Caco-2 (cell line): ENCODE data around the gene DOCK3. TPM values are rescaled to one million over a fixed set of nuclear protein-coding genes. Genes with fewer than 3 reads are reported as not detected.

Experiments used
- BruUV-seq: library from RNA; stranded (reverse); fragments of 400-500 nt; replicated peaks from 2 replicates; lab custom pipeline; 2021; lab: Mats Ljungman, UMichigan
- CTCF ChIA-PET: fragments of 300-600 bp; sonication (Branson Sonifier 250); formaldehyde crosslinking; loops from one replicate; lab custom pipeline; 2022; ENCODE audit warnings: antibody characterized with exemption; lab: Charles Lee
- POLR2A ChIA-PET: fragments of 300-600 bp; sonication (Branson Sonifier 250); formaldehyde crosslinking; loops from one replicate; lab custom pipeline; 2022; ENCODE audit warnings: antibody characterized with exemption; lab: Charles Lee
- DNase-seq, 2 experiments: peaks; one replicate each; pipeline versions ENCODE4 v3.0.0 to v3.0.0-alpha.2; 2020 to 2022
- H3K27me3 ChIP-seq: replicated peaks from 2 replicates; pipeline ENCODE4 v1.6.0; 2011; ENCODE audit warnings: low read length; ENCODE audit not compliant: control insufficient read depth, insufficient read depth
- H3K36me3 ChIP-seq: 2 replicates; pipeline ENCODE4 v1.5.1; 2011; ENCODE audit warnings: low read length; ENCODE audit not compliant: control insufficient read depth, insufficient read depth
- H3K4me1 ChIP-seq: fragments of 250-450 bp; sonication (Bioruptor Pico); 2 replicates; pipeline ENCODE4 v1.5.1; 2020; ENCODE audit warnings: mild to moderate bottlenecking
- H3K4me3 ChIP-seq: 2 replicates; pipeline ENCODE4 v1.5.1; 2011; ENCODE audit warnings: low read depth, mild to moderate bottlenecking, control low read depth, low read length
- H3K9me3 ChIP-seq: fragments of 250-450 bp; sonication (Bioruptor Pico); 2 replicates; pipeline ENCODE4 v1.5.1; 2020; ENCODE audit warnings: mild to moderate bottlenecking, moderate library complexity
- H3K27ac Mint-ChIP-seq: one replicate; pipeline ENCODE4 v1.8.0; 2022; ENCODE audit warnings: mixed read lengths; ENCODE audit not compliant: unreplicated experiment
- H3K27me3 Mint-ChIP-seq: one replicate; pipeline ENCODE4 v1.8.0; 2022; ENCODE audit warnings: mixed read lengths; ENCODE audit not compliant: insufficient read depth, unreplicated experiment
- H3K36me3 Mint-ChIP-seq: one replicate; pipeline ENCODE4 v1.8.0; 2022; ENCODE audit warnings: mild to moderate bottlenecking, mixed read lengths; ENCODE audit not compliant: insufficient read depth, unreplicated experiment
- H3K4me1 Mint-ChIP-seq: one replicate; pipeline ENCODE4 v1.8.0; 2022; ENCODE audit warnings: low read depth, mixed read lengths; ENCODE audit not compliant: unreplicated experiment
- H3K4me3 Mint-ChIP-seq: one replicate; pipeline ENCODE4 v1.8.0; 2022; ENCODE audit warnings: mild to moderate bottlenecking, moderate library complexity, mixed read lengths; ENCODE audit not compliant: unreplicated experiment
- H3K9me3 Mint-ChIP-seq: one replicate; pipeline ENCODE4 v1.8.0; 2022; ENCODE audit warnings: mixed read lengths; ENCODE audit not compliant: unreplicated experiment
- CTCF ChIP-seq, 2 experiments: fragments of 200-600 bp in 1 of 2; IDR thresholded peaks; 1 replicate in 1 of 2; 2 replicates in 1 of 2; pipeline versions ENCODE4 v1.5.1 to v1.8.0; 2011 to 2022; ENCODE audit warnings: antibody characterized with exemption in 1 of 2, control low read depth in 1 of 2, inconsistent platforms in 1 of 2, low read depth in 1 of 2, low read length in 1 of 2, mild to moderate bottlenecking in 1 of 2, moderate library complexity in 1 of 2; ENCODE audit not compliant: insufficient read depth in 1 of 2, severe bottlenecking in 1 of 2, unreplicated experiment in 1 of 2
- intact Hi-C: fragments of 100-400 bp; cut with micrococcal nuclease; formaldehyde crosslinking; loops from one replicate; pipeline ENCODE4 v1.10.0; 2022; ENCODE audit not compliant: unreplicated experiment
- total RNA-seq: library from RNA; stranded (reverse); gene quantifications from 2 replicates; pipeline ENCODE4 v1.2.3, GENCODE V29; 2022

The DOCK3 gene
- total RNA-seq, 1 experiment from 2014 or later = 0.05 TPM

GRCh38 chr3:51224283-51224682, 549.6 kb downstream of the DOCK3 start:
- POLR2A ChIA-PET = no interaction called here
- Mint-ChIP-seq H3K36me3 (no peaks in the 10 kb centered on the region), H3K4me1 (no peaks in the 10 kb centered on the region), H3K27me3 (peaks cover 6% of the 10 kb centered on the region), H3K9me3 (no peaks in the 10 kb centered on the region), H3K27ac (no peak overlapping the region), H3K4me3 (no peak overlapping the region)
- no peak overlapping the region for H3K4me3 ChIP-seq
- no peaks in the 10 kb centered on the region for H3K36me3 ChIP-seq
- TF ChIP-seq CTCF (IDR thresholded peaks at IDR 0.05; ENCODE audit: insufficient read depth in 1 of 2, low read depth in 1 of 2, low read length in 1 of 2, severe bottlenecking in 1 of 2, unreplicated experiment in 1 of 2) = no peak
- BruUV-seq = no TSS peak
- CTCF ChIA-PET = no interaction called here
- H3K9me3 ChIP-seq = no peaks in the 10 kb centered on the region
- H3K4me1 ChIP-seq = no peaks in the 10 kb centered on the region
- intact Hi-C loops = no loop called here
- no peak for DNase-seq
- H3K27me3 ChIP-seq = no peaks in the 10 kb centered on the region

- no peaks in the 10 kb centered on the region for H3K36me3 ChIP-seq
- TF ChIP-seq CTCF (IDR thresholded peaks at IDR 0.05; ENCODE audit: insufficient read depth in 1 of 2, low read depth in 1 of 2, low read length in 1 of 2, severe bottlenecking in 1 of 2, unreplicated experiment in 1 of 2) = no peak
- no peaks in the 10 kb centered on the region for H3K36me3 Mint-ChIP-seq
- no peak overlapping the region for H3K4me3 ChIP-seq
- peaks cover 3% of the 10 kb centered on the region for H3K27me3 Mint-ChIP-seq
- intact Hi-C loops = no loop called here
- ChIA-PET CTCF (no interaction called here), POLR2A (no interaction called here)
- no TSS peak for BruUV-seq
- H3K4me1 ChIP-seq = no peaks in the 10 kb centered on the region
- no peaks in the 10 kb centered on the region for H3K9me3 ChIP-seq
- no peaks in the 10 kb centered on the region for H3K9me3 Mint-ChIP-seq
- no peak overlapping the region for H3K27ac Mint-ChIP-seq
- DNase-seq = no peak
- H3K27me3 ChIP-seq = no peaks in the 10 kb centered on the region
- no peak overlapping the region for H3K4me3 Mint-ChIP-seq
- no peaks in the 10 kb centered on the region for H3K4me1 Mint-ChIP-seq
These were observed 550.1 kb downstream of the DOCK3 start for GRCh38 chr3:51224843-51225242.

- Histone ChIP-seq H3K27me3 (no peaks in the 10 kb centered on the region), H3K36me3 (no peaks in the 10 kb centered on the region), H3K9me3 (no peaks in the 10 kb centered on the region), H3K4me1 (no peaks in the 10 kb centered on the region), H3K4me3 (no peak overlapping the region)
- peaks cover 20% of the 10 kb centered on the region for H3K27me3 Mint-ChIP-seq
- no peak overlapping the region for H3K4me3 Mint-ChIP-seq
- TF ChIP-seq CTCF (IDR thresholded peaks at IDR 0.05; ENCODE audit: insufficient read depth in 1 of 2, low read depth in 1 of 2, low read length in 1 of 2, severe bottlenecking in 1 of 2, unreplicated experiment in 1 of 2) = no peak
- no peak for DNase-seq
- no peaks in the 10 kb centered on the region for H3K36me3 Mint-ChIP-seq
- no peaks in the 10 kb centered on the region for H3K4me1 Mint-ChIP-seq
- ChIA-PET CTCF (no interaction called here), POLR2A (no interaction called here)
- no peak overlapping the region for H3K27ac Mint-ChIP-seq
- intact Hi-C loops = no loop called here
- no peaks in the 10 kb centered on the region for H3K9me3 Mint-ChIP-seq
- no TSS peak for BruUV-seq
These were observed 568.2 kb downstream of the DOCK3 start for GRCh38 chr3:51242939-51243338.
